Adrenal gland (tissue), 12 donors: ENCODE results near the gene S100A13. TPM values are rescaled to one million over a fixed set of nuclear protein-coding genes. Genes with fewer than 3 reads are reported as not detected.

Experiments
- DNase-seq, 7 donors: peaks; one replicate each; pipeline ENCODE4 v3.0.0-alpha.2; 2019 to 2020
- H3K27ac ChIP-seq, 5 donors: fragments of 200-600 bp; sonication (generic) in 4 of 5; 1 replicate in 3 of 5; 2 replicates in 2 of 5; pipeline versions ENCODE4 v1.5.1 to v1.8.0; 2016 to 2020; ENCODE audit warnings: mild to moderate bottlenecking in 1 of 5
- H3K27me3 ChIP-seq: fragments of 200-600 bp; 2 replicates; pipeline ENCODE4 v1.8.0; 2021
- H3K36me3 ChIP-seq, 2 donors: fragments of 200-600 bp; replicated peaks in 1 of 2; 1 replicate in 1 of 2; 2 replicates in 1 of 2; pipeline versions ENCODE4 v1.5.1 to v1.8.0; 2018 to 2022
- H3K4me1 ChIP-seq, 2 donors: fragments of 200-600 bp; replicated peaks in 1 of 2; 1 replicate in 1 of 2; 2 replicates in 1 of 2; pipeline versions ENCODE4 v1.5.1 to v1.8.0; 2018 to 2021
- H3K4me3 ChIP-seq, 4 donors: fragments of 200-600 bp; sonication (generic) in 3 of 4; one replicate each; pipeline ENCODE4 v1.5.1; 2016 to 2018
- H3K9me3 ChIP-seq, 3 donors: fragments of 200-600 bp; sonication (generic) in 1 of 3; replicated peaks in 1 of 3; 1 replicate in 2 of 3; 2 replicates in 1 of 3; pipeline versions ENCODE4 v1.5.1 to v1.8.0; 2016 to 2021
- POLR2A ChIP-seq, 2 donors: fragments of 450-650 bp; IDR thresholded peaks; one replicate each; pipeline ENCODE4 v1.6.1; 2017; ENCODE audit warnings: antibody characterized with exemption in 2 of 2, mild to moderate bottlenecking in 2 of 2, moderate library complexity in 1 of 2
- WGBS, 4 donors: extraction: QIAGEN DNeasy Blood & Tissue Kit in 2 of 4; methylation state at CpG; one replicate each; pipeline versions ENCODE4 v1.1.5 to v1.1.7; 2013 to 2017; 5-methylcytosine and 5-hydroxymethylcytosine counted together
- intact Hi-C, 2 donors: fragments of 100-400 bp; cut with DNase I; formaldehyde crosslinking; loops; one replicate each; pipeline versions ENCODE4 v1.14.1 to v1.15.0; 2022 to 2023
- polyA plus RNA-seq, 3 donors: library from polyadenylated mRNA; stranded (reverse); fragments of 200-250 nt in 2 of 3; fragments of 350-450 nt in 1 of 3; fragmentation: Illumina TruSeq in 1 of 3; extraction: RNeasy Lipid Tissue Mini Kit (QIAGEN cat#74804) in 1 of 3; gene quantifications; one replicate each; pipeline ENCODE4 v1.2.3, GENCODE V29; 2013 to 2014
- total RNA-seq, 9 donors: library from RNA; depleted of rRNA in 4 of 9; stranded (reverse); fragments of >200 nt in 4 of 9; fragments of 120-200 nt in 1 of 9; fragmentation: NEBNext Ultra II Directional in 1 of 9; extraction: Animal tissue kit (Norgen Biotek cat#: 25700) in 1 of 9; gene quantifications; one replicate each; pipeline versions ENCODE4 v1.1.0 to v1.2.4, GENCODE V29; 2013 to 2023
- TF ChIP-seq, protein P1 (sequence below), 6 experiments: fragments of 450-650 bp in 4 of 6; fragments of 200-600 bp in 2 of 6; sonication (generic) in 1 of 6; IDR thresholded peaks; 1 replicate in 5 of 6; 2 replicates in 1 of 6; pipeline versions ENCODE4 v1.5.1 to v1.8.0; 2016 to 2021; ENCODE audit warnings: antibody characterized with exemption in 6 of 6, mild to moderate bottlenecking in 2 of 6, moderate library complexity in 1 of 6
- donor health status: healthy with polysubstance abuse.
- donor health status: Bipolar disorder and iron deficiency.
- donor health status: DM: yes; HTN: yes; CAD: no.
- donor health status: DM: no; HTN: no; CAD: no.
- donor health status: DM: no; HTN: no; CAD: no.
- donor health status: DM: yes; HTN: yes; CAD: no.

Gene S100A13
- total and polyA plus RNA-seq, 12 donors: 57.6 to 289 (median 168) TPM

- intact Hi-C loops: no loop called here
- no peaks in the 10 kb centered on the region for H3K27me3 ChIP-seq
- 64 to 72% (median 65%) methylated on average over 4 of the region's 4 CpGs for WGBS, 4 donors
- DNase-seq: peak in 3 of 7 donors; percentile 48 to 63 (median 50)
- H3K9me3 ChIP-seq: no peaks in the 10 kb centered on the region
- peak overlapping the region in 3 of 5 donors; percentile 29 to 93 (median 87) for H3K27ac ChIP-seq
- H3K4me3 ChIP-seq: no peak overlapping the region
- H3K4me1 ChIP-seq: peaks cover 0 to 27% of the 10 kb centered on the region in 2 donors
- H3K36me3 ChIP-seq: peaks cover 0 to 12% of the 10 kb centered on the region in 2 donors
- TF ChIP-seq, protein P1, sequence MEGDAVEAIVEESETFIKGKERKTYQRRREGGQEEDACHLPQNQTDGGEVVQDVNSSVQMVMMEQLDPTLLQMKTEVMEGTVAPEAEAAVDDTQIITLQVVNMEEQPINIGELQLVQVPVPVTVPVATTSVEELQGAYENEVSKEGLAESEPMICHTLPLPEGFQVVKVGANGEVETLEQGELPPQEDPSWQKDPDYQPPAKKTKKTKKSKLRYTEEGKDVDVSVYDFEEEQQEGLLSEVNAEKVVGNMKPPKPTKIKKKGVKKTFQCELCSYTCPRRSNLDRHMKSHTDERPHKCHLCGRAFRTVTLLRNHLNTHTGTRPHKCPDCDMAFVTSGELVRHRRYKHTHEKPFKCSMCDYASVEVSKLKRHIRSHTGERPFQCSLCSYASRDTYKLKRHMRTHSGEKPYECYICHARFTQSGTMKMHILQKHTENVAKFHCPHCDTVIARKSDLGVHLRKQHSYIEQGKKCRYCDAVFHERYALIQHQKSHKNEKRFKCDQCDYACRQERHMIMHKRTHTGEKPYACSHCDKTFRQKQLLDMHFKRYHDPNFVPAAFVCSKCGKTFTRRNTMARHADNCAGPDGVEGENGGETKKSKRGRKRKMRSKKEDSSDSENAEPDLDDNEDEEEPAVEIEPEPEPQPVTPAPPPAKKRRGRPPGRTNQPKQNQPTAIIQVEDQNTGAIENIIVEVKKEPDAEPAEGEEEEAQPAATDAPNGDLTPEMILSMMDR (IDR thresholded peaks at IDR 0.05): no peak
- TF ChIP-seq POLR2A (IDR thresholded peaks at IDR 0.05): no peak
Measured at GRCh38 chr1:153610334-153610733, 17.0 kb downstream of the S100A13 start.

DNA sequence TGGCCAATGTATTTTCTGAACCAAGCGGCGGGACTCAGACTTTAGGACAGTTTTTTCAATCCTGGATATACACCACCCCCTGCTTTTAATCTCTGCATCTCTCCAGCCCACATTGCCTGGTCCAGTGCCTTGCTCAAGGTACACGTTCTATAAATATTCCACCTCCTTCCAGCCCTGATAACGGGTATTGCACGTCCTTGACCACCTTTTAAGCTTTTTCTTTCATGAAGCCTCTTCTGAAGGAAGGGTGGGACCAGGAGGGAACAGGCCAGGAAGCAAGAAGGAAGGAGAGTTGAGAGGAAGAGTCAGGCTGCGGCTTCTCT is 17.8 kb downstream of the S100A13 start:
- Histone ChIP-seq H3K27me3 (no peaks in the 10 kb centered on the region), H3K36me3 (peaks cover 0 to 12% of the 10 kb centered on the region in 2 donors), H3K9me3 (no peaks in the 10 kb centered on the region), H3K27ac (peak overlapping the region; percentile 20 to 93 (median 39)), H3K4me1 (peaks cover 0 to 27% of the 10 kb centered on the region in 2 donors), H3K4me3 (no peak overlapping the region)
- WGBS, 4 donors: 62 to 72% (median 66%) methylated on average over 6 of the region's 6 CpGs
- no peak for DNase-seq
- TF ChIP-seq, protein P1 (IDR thresholded peaks at IDR 0.05): no peak
- TF ChIP-seq POLR2A (IDR thresholded peaks at IDR 0.05): no peak
- intact Hi-C loops: no loop called here

DNA sequence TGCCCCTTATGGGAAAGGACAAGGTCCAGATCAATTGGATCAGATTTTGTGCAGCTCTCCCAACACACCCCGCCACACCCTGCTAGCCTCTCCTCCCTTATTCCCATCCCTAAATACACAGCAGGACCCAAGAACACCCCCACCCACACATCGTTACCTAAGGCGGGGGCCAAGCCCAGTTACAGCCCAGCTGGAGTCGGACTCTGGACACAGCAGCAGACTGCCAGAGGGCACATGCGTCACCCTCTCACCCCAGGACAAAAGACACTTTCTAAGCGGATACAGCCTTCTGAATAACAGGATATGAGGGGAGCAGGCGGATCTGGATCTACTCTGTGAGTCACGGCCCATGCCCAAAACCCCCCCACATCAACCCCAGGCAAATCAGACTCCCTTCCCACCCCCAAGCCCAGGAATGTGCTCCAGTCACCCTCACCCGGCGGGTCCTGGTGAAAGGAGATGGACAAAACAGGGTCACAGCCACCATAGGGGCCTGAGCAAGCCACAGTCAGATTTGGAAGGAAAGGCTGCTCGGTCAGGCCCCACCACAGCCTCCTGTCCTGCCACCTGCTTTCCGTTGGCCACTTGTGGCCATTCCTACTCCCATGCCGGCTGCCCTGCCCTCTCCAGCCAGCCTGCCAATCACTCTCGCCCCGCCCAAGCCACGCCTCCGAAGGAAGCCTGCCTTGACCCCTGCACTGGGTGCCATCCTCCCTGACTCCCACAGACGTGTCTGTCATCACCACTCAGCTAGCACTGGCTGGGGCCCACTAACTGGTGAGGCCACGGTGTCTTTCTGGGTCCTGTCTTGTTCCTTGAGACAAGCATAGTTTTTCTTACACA is 18.3 kb downstream of the S100A13 start:
- peak; percentile 63 to 86 (median 71) for DNase-seq
- TF ChIP-seq, protein P1 (IDR thresholded peaks at IDR 0.05): no peak
- peak in 1 of 2 donors; percentile 25 for TF ChIP-seq POLR2A (IDR thresholded peaks at IDR 0.05)
- peak overlapping the region; percentile 20 to 93 (median 58) for H3K27ac ChIP-seq
- peaks cover 0 to 12% of the 10 kb centered on the region in 2 donors for H3K36me3 ChIP-seq
- no peaks in the 10 kb centered on the region for H3K27me3 ChIP-seq
- peak overlapping the region in 1 of 4 donors; percentile 36 for H3K4me3 ChIP-seq
- H3K9me3 ChIP-seq: no peaks in the 10 kb centered on the region
- 57 to 70% (median 62%) methylated on average over 15 to 19 of the region's 19 CpGs for WGBS, 4 donors
- peaks cover 0 to 27% of the 10 kb centered on the region in 2 donors for H3K4me1 ChIP-seq
- intact Hi-C loops: no loop called here

GRCh38 chr1:153608089-153608682 is 19.1 kb downstream of the S100A13 start:
- Histone ChIP-seq H3K27me3 (no peaks in the 10 kb centered on the region), H3K27ac (peak overlapping the region in 3 of 5 donors; percentile 58 to 93 (median 87)), H3K4me1 (peaks cover 0 to 27% of the 10 kb centered on the region in 2 donors), H3K36me3 (peaks cover 0 to 12% of the 10 kb centered on the region in 2 donors), H3K4me3 (peak overlapping the region in 1 of 4 donors; percentile 36), H3K9me3 (no peaks in the 10 kb centered on the region)
- DNase-seq: no peak
- intact Hi-C loops: no loop called here
- no peak for TF ChIP-seq POLR2A (IDR thresholded peaks at IDR 0.05)
- TF ChIP-seq, protein P1 (IDR thresholded peaks at IDR 0.05): no peak
- WGBS, 4 donors: 77 to 87% (median 84%) methylated on average over 5 to 7 of the region's 7 CpGs
